ENCODE results near the gene ZXDA.

DNA sequence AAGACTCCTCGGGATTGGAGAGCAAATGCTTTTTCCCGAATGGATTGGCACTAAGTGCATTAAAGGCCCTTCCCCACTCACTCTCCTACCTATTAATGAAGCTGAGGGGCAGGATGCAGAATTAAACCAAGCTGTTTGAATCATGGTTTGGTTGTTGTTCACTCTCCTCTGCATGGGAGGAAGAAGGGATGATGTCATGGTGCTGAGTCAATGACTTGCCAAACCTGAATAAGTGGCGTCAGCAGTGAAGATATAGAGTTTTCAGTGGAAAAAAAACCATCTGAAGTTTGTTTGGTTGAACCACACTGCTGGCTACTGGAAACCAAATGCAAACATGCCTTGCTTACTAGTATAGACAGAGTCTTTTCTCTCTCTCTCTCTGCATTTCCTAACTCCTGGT is 19.8 kb upstream of the ZXDA start:
- no peak for TF ChIP-seq REPIN1 (tag by site-specific recombination; IDR thresholded peaks at IDR 0.05; ENCODE audit: low read depth)
- TF ChIP-seq EGR2 (tag by site-specific recombination; IDR thresholded peaks at IDR 0.05; ENCODE audit: low read depth), result no peak
- TF ChIP-seq, protein P1, sequence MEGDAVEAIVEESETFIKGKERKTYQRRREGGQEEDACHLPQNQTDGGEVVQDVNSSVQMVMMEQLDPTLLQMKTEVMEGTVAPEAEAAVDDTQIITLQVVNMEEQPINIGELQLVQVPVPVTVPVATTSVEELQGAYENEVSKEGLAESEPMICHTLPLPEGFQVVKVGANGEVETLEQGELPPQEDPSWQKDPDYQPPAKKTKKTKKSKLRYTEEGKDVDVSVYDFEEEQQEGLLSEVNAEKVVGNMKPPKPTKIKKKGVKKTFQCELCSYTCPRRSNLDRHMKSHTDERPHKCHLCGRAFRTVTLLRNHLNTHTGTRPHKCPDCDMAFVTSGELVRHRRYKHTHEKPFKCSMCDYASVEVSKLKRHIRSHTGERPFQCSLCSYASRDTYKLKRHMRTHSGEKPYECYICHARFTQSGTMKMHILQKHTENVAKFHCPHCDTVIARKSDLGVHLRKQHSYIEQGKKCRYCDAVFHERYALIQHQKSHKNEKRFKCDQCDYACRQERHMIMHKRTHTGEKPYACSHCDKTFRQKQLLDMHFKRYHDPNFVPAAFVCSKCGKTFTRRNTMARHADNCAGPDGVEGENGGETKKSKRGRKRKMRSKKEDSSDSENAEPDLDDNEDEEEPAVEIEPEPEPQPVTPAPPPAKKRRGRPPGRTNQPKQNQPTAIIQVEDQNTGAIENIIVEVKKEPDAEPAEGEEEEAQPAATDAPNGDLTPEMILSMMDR (tag by site-specific recombination; IDR thresholded peaks at IDR 0.05), result no peak
- TF ChIP-seq, protein P2, sequence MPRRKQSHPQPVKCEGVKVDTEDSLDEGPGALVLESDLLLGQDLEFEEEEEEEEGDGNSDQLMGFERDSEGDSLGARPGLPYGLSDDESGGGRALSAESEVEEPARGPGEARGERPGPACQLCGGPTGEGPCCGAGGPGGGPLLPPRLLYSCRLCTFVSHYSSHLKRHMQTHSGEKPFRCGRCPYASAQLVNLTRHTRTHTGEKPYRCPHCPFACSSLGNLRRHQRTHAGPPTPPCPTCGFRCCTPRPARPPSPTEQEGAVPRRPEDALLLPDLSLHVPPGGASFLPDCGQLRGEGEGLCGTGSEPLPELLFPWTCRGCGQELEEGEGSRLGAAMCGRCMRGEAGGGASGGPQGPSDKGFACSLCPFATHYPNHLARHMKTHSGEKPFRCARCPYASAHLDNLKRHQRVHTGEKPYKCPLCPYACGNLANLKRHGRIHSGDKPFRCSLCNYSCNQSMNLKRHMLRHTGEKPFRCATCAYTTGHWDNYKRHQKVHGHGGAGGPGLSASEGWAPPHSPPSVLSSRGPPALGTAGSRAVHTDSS (tag by site-specific recombination; IDR thresholded peaks at IDR 0.05), result no peak
- no peak for TF ChIP-seq SALL2 (tag by site-specific recombination; IDR thresholded peaks at IDR 0.05; ENCODE audit: borderline replicate concordance)
- TF ChIP-seq MYNN (tag by site-specific recombination; IDR thresholded peaks at IDR 0.05; ENCODE audit: borderline replicate concordance), result no peak
- TF ChIP-seq ZNF629 (tag by site-specific recombination; IDR thresholded peaks at IDR 0.05), result peak; percentile 60
- TF ChIP-seq, protein P3, sequence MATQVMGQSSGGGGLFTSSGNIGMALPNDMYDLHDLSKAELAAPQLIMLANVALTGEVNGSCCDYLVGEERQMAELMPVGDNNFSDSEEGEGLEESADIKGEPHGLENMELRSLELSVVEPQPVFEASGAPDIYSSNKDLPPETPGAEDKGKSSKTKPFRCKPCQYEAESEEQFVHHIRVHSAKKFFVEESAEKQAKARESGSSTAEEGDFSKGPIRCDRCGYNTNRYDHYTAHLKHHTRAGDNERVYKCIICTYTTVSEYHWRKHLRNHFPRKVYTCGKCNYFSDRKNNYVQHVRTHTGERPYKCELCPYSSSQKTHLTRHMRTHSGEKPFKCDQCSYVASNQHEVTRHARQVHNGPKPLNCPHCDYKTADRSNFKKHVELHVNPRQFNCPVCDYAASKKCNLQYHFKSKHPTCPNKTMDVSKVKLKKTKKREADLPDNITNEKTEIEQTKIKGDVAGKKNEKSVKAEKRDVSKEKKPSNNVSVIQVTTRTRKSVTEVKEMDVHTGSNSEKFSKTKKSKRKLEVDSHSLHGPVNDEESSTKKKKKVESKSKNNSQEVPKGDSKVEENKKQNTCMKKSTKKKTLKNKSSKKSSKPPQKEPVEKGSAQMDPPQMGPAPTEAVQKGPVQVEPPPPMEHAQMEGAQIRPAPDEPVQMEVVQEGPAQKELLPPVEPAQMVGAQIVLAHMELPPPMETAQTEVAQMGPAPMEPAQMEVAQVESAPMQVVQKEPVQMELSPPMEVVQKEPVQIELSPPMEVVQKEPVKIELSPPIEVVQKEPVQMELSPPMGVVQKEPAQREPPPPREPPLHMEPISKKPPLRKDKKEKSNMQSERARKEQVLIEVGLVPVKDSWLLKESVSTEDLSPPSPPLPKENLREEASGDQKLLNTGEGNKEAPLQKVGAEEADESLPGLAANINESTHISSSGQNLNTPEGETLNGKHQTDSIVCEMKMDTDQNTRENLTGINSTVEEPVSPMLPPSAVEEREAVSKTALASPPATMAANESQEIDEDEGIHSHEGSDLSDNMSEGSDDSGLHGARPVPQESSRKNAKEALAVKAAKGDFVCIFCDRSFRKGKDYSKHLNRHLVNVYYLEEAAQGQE (tag by site-specific recombination; IDR thresholded peaks at IDR 0.05), result no peak
- no peak for TF ChIP-seq YY1 (tag by site-specific recombination; IDR thresholded peaks at IDR 0.05)
- TF ChIP-seq, protein P4, sequence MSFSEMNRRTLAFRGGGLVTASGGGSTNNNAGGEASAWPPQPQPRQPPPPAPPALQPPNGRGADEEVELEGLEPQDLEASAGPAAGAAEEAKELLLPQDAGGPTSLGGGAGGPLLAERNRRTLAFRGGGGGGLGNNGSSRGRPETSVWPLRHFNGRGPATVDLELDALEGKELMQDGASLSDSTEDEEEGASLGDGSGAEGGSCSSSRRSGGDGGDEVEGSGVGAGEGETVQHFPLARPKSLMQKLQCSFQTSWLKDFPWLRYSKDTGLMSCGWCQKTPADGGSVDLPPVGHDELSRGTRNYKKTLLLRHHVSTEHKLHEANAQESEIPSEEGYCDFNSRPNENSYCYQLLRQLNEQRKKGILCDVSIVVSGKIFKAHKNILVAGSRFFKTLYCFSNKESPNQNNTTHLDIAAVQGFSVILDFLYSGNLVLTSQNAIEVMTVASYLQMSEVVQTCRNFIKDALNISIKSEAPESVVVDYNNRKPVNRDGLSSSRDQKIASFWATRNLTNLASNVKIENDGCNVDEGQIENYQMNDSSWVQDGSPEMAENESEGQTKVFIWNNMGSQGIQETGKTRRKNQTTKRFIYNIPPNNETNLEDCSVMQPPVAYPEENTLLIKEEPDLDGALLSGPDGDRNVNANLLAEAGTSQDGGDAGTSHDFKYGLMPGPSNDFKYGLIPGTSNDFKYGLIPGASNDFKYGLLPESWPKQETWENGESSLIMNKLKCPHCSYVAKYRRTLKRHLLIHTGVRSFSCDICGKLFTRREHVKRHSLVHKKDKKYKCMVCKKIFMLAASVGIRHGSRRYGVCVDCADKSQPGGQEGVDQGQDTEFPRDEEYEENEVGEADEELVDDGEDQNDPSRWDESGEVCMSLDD (tag by site-specific recombination; IDR thresholded peaks at IDR 0.05), result no peak
- TF ChIP-seq ZNF776 (tag by site-specific recombination; IDR thresholded peaks at IDR 0.05; ENCODE audit: borderline replicate concordance), result no peak
- TF ChIP-seq, protein P5, sequence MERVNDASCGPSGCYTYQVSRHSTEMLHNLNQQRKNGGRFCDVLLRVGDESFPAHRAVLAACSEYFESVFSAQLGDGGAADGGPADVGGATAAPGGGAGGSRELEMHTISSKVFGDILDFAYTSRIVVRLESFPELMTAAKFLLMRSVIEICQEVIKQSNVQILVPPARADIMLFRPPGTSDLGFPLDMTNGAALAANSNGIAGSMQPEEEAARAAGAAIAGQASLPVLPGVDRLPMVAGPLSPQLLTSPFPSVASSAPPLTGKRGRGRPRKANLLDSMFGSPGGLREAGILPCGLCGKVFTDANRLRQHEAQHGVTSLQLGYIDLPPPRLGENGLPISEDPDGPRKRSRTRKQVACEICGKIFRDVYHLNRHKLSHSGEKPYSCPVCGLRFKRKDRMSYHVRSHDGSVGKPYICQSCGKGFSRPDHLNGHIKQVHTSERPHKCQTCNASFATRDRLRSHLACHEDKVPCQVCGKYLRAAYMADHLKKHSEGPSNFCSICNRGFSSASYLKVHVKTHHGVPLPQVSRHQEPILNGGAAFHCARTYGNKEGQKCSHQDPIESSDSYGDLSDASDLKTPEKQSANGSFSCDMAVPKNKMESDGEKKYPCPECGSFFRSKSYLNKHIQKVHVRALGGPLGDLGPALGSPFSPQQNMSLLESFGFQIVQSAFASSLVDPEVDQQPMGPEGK (tag by site-specific recombination; IDR thresholded peaks at IDR 0.05), result no peak
- no peak for TF ChIP-seq SCRT2 (tag by site-specific recombination; IDR thresholded peaks at IDR 0.05)

Data from HEK293 (cell line).